ENCODE data around the gene AGER.

The AGER gene

GRCh38 chr6:32204268-32204715 is 20.2 kb upstream of the AGER start:
- TF ChIP-seq ELF4 (IDR thresholded peaks at IDR 0.05) (no peak), PKNOX1 (IDR thresholded peaks at IDR 0.05) (no peak), HDGF (IDR thresholded peaks at IDR 0.05; ENCODE audit: borderline replicate concordance) (no peak), FOXA1 (IDR thresholded peaks at IDR 0.05) (no peak), FOXM1 (IDR thresholded peaks at IDR 0.05; ENCODE audit: borderline replicate concordance) (no peak), LEF1 (IDR thresholded peaks at IDR 0.05; ENCODE audit: borderline replicate concordance) (no peak), BHLHE40 (IDR thresholded peaks at IDR 0.05; ENCODE audit: borderline replicate concordance) (no peak), L3MBTL2 (conservative IDR thresholded peaks at IDR 0.05) (no peak), SUZ12 (IDR thresholded peaks at IDR 0.05) (no peak), ZNF384 (IDR thresholded peaks at IDR 0.05) (no peak), TARDBP (IDR thresholded peaks at IDR 0.05) (no peak), CTBP1 (IDR thresholded peaks at IDR 0.05; ENCODE audit: borderline replicate concordance) (no peak)
- DNase-seq (ENCODE audit: extremely low spot score): no peak
- ChIA-PET CTCF (no interaction called here), POLR2A (no interaction called here)

- POLR2A ChIA-PET: interaction anchor here (1.3 to 1.6 kb wide), 2 partner anchors 13 to 26 kb away, joined by 3 to 4 read pairs; no protein-coding TSS in a partner anchor
- CTCF ChIA-PET: no interaction called here
Measured at GRCh38 chr6:32203426-32204267, 19.6 kb upstream of the AGER start.

GRCh38 chr6:32202186-32202585 is 18.1 kb upstream of the AGER start:
- CTCF ChIA-PET: no interaction called here
- POLR2A ChIA-PET: interaction anchor here (1.6 kb wide), 1 partner anchor 25 kb away, joined by 4 read pairs; no protein-coding TSS in a partner anchor
- DNase-seq (ENCODE audit: extremely low spot score): no peak
- TF ChIP-seq ELF4 (IDR thresholded peaks at IDR 0.05): no peak
- no peak for TF ChIP-seq L3MBTL2 (conservative IDR thresholded peaks at IDR 0.05)
- no peak for TF ChIP-seq ZNF384 (IDR thresholded peaks at IDR 0.05)
- no peak for TF ChIP-seq TARDBP (IDR thresholded peaks at IDR 0.05)
- no peak for TF ChIP-seq SP1 (IDR thresholded peaks at IDR 0.05)
- TF ChIP-seq BHLHE40 (IDR thresholded peaks at IDR 0.05; ENCODE audit: borderline replicate concordance): no peak
- TF ChIP-seq FOXM1 (IDR thresholded peaks at IDR 0.05; ENCODE audit: borderline replicate concordance): no peak
- TF ChIP-seq ARNT (IDR thresholded peaks at IDR 0.05): no peak
- TF ChIP-seq HDGF (IDR thresholded peaks at IDR 0.05; ENCODE audit: borderline replicate concordance): no peak
- no peak for TF ChIP-seq FOXA1 (IDR thresholded peaks at IDR 0.05)

More at GRCh38 chr6:32203426-32204267, 19.6 kb upstream of the AGER start:
- DNase-seq (ENCODE audit: extremely low spot score): no peak
- TF ChIP-seq NFRKB (IDR thresholded peaks at IDR 0.05): no peak
- TF ChIP-seq LEF1 (IDR thresholded peaks at IDR 0.05; ENCODE audit: borderline replicate concordance): no peak
- no peak for TF ChIP-seq L3MBTL2 (conservative IDR thresholded peaks at IDR 0.05)
- no peak for TF ChIP-seq FOXA1 (IDR thresholded peaks at IDR 0.05)
- TF ChIP-seq FOXK2 (IDR thresholded peaks at IDR 0.05): no peak
- TF ChIP-seq PKNOX1 (IDR thresholded peaks at IDR 0.05): no peak
- no peak for TF ChIP-seq HDGF (IDR thresholded peaks at IDR 0.05; ENCODE audit: borderline replicate concordance)
- TF ChIP-seq CTBP1 (IDR thresholded peaks at IDR 0.05; ENCODE audit: borderline replicate concordance): no peak
- TF ChIP-seq SP1 (IDR thresholded peaks at IDR 0.05): no peak
- no peak for TF ChIP-seq TARDBP (IDR thresholded peaks at IDR 0.05)

GRCh38 chr6:32200711-32201475 is 16.8 kb upstream of the AGER start:
- TF ChIP-seq ARNT (IDR thresholded peaks at IDR 0.05) (no peak), BHLHE40 (IDR thresholded peaks at IDR 0.05; ENCODE audit: borderline replicate concordance) (no peak), L3MBTL2 (conservative IDR thresholded peaks at IDR 0.05) (no peak), SP1 (IDR thresholded peaks at IDR 0.05) (no peak), FOXA1 (IDR thresholded peaks at IDR 0.05) (no peak), FOXM1 (IDR thresholded peaks at IDR 0.05; ENCODE audit: borderline replicate concordance) (no peak), CTBP1 (IDR thresholded peaks at IDR 0.05; ENCODE audit: borderline replicate concordance) (no peak)
- POLR2A ChIA-PET: no interaction called here
- CTCF ChIA-PET: no interaction called here
- no peak for DNase-seq (ENCODE audit: extremely low spot score)

- DNase-seq (ENCODE audit: extremely low spot score): no peak
- CTCF ChIA-PET: no interaction called here
- POLR2A ChIA-PET: no interaction called here
- no peak for TF ChIP-seq ZNF384 (IDR thresholded peaks at IDR 0.05)
- no peak for TF ChIP-seq SP1 (IDR thresholded peaks at IDR 0.05)
- TF ChIP-seq ARNT (IDR thresholded peaks at IDR 0.05): no peak
- TF ChIP-seq PKNOX1 (IDR thresholded peaks at IDR 0.05): no peak
- TF ChIP-seq FOXM1 (IDR thresholded peaks at IDR 0.05; ENCODE audit: borderline replicate concordance): no peak
- no peak for TF ChIP-seq FOXA1 (IDR thresholded peaks at IDR 0.05)
- no peak for TF ChIP-seq ELF4 (IDR thresholded peaks at IDR 0.05)
- TF ChIP-seq HDGF (IDR thresholded peaks at IDR 0.05; ENCODE audit: borderline replicate concordance): no peak
- TF ChIP-seq L3MBTL2 (conservative IDR thresholded peaks at IDR 0.05): no peak
- TF ChIP-seq FOXK2 (IDR thresholded peaks at IDR 0.05): no peak
- no peak for TF ChIP-seq CTBP1 (IDR thresholded peaks at IDR 0.05; ENCODE audit: borderline replicate concordance)
- no peak for TF ChIP-seq BHLHE40 (IDR thresholded peaks at IDR 0.05; ENCODE audit: borderline replicate concordance)
- TF ChIP-seq TARDBP (IDR thresholded peaks at IDR 0.05): no peak
Measured at GRCh38 chr6:32198866-32199265, 14.8 kb upstream of the AGER start.
